T-helper 2 cell (primary cell): Measurements from ENCODE around the gene ARHGAP19.

Source experiments
- DNase-seq, 5 experiments: peaks; one replicate each; pipeline versions ENCODE4 v3.0.0 to v3.0.0-alpha.2; 2012 to 2022
- total RNA-seq, 2 donors: gene quantifications; one replicate each; lab custom pipeline; 2026; lab: John Stamatoyannopoulos, UW

Gene ARHGAP19
- 9.7 to 19.9 reads per million in 2 donors for total RNA-seq

- peak; percentile 67 to 99 (median 88) for DNase-seq
Observed at GRCh38 chr10:97292097-97292861, at the start of gene ARHGAP19. TSS of gene ARHGAP19 (minus strand) at chr10:97292637. CDS start at chr10:97292627, 10 bp downstream.

GRCh38 chr10:97341416-97341815 is 49.0 kb upstream of the ARHGAP19 start:
- DNase-seq, result no peak

DNA sequence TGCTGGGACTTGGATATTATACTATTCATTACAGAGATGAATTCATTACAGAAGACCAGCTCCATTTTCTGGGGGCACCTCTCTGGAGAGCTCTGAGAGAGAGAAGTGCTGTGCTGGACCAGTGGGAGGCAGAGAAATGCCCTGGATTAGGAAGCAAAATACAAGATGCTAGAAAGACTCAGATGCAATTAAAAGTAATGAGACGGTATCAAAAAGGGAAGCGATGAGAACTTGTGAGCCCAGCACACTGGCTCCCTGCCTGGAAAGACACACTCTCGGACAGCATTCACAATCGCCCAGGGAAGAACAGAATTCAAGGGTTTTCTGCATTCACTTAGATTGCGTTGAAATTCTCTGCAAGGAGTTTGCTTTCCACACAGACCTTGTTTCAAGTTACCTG is 45.6 kb upstream of the ARHGAP19 start:
- no peak for DNase-seq

DNA sequence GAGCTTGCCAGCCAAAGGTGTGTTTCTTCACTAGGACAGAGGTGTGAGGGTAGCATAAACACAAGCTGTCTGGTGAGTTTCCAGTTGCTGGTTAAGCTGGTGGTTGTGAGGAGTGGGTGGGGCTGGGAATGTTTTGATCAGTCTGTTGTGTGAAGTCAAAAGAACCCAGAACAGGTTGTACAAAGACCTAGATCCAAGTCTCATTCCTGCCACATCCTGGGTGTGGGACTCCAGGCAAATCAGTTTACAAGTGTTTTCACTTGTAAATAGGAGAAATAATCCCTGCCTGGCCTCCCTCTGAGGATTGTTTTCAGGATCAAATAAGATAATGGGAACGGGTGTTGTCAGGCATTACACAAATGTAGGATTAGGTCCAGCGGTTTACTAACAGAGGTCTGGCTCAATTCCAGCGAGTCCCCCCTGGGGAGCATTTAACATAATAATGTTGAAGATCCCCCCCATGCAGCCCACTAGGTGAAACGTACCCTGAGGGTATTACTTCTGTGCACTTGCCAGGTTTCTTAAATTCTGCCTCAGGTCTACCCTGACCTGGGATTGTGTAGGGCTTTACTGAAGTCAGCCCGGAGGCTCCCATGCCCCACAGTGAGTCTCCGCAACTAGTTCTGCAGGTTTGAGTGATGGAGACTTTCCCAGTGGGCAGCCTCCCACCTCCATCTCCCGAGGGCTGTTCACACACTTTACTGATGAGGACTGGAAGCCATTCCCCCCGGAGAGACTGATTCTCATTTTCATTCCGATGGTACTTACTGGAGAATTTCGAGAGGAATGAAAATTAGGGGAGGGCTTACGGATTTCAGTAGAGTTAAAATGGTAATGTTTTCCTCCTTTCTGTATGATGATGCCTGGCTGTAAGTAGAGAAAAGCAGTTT is 44.8 kb upstream of the ARHGAP19 start:
- DNase-seq, result no peak

GRCh38 chr10:97336446-97336845 is 44.0 kb upstream of the ARHGAP19 start:
- no peak for DNase-seq

GRCh38 chr10:97336006-97336405 is 43.6 kb upstream of the ARHGAP19 start:
- DNase-seq, result no peak

DNA sequence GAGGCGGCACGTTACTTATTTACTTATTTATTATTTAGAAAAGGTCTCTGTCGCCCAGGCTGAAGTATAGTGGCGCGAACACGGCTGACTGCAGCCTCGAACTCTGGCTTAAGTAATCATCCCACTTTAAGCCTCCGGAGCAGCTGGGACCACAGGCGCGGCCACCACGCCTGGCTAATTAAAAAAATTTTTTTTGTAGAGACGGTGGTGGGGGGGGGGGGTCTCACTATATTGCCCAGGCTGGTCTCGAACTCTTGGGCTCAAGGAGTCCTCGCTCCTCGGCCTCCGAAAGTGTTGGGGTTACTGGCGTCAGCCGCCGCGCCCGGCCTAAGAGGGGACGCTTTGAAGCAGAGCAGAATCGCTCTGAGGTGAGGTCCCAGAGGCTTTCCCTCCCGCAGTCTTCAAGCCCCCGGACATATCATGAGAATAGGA is 42.8 kb upstream of the ARHGAP19 start:
- DNase-seq, result no peak

DNA sequence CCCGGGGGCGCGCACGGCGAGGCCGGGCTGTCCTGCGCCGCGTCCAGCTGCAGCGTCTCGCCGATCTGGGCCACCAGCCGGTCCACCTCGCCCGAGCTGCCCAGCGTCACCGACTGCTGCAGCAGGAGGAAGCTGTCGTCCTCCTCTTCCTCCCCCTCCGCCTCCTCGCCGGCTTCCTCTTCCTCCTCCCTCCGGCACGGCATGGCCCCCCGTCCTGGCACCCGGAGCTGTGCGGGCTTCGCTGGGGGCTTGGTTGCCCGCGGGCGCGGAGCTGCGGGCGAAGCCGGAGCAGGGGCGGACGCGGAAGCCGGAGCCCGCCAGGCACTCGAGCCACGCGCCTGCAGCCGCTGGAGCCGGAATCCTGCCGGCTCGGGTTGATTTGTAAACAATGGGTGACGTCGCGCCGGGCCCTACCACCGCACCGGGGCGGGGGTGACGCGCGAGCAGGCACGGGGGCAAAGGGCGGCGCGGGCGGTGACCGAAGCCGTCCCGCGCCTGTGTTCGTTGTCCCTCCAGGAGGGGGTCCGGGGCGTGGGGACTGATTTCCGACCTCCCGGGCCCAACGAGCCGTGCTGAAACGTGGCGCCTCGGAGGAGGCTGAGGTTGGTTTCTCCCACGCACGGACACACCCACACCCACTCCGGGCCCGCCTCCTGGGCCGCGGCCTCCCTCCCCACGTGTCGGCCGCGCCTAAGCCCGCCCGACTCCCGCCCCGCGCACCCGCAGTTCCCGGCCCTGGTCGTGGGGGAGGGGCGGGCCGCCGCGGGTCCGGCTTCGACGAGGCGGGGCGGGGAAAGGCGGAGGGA is 42.1 kb upstream of the ARHGAP19 start, which contains the start of gene FRAT2:
Gene FRAT2, minus strand, starts transcription at position 360 of the 806 bp plus-strand sequence. Its CDS starts 157 bp downstream, at position 203.
- peak; percentile 73 to 93 (median 83) for DNase-seq

- peak in 3 of 5 experiments; percentile 13 to 57 (median 22) for DNase-seq
Observed at GRCh38 chr10:97333601-97334369, 41.3 kb upstream of the ARHGAP19 start.

DNA sequence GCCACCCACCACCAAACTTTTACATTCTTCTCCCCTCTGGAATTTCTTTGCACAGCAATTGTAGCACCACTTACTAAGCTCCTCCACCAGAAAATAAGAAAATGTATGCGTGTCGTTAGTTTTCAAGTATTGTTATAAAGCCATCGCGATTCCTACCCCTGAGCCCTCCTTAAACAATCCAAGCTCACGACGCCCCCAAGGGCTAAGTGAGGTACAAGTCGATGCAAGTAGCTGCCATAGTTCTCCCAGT is 40.8 kb upstream of the ARHGAP19 start:
- DNase-seq, result no peak

GRCh38 chr10:97332591-97333350 is 40.3 kb upstream of the ARHGAP19 start:
- DNase-seq, result no peak

GRCh38 chr10:97331153-97331703 is 38.8 kb upstream of the ARHGAP19 start:
- DNase-seq, result no peak

- DNase-seq, result no peak
Observed at GRCh38 chr10:97329766-97330165, 37.3 kb upstream of the ARHGAP19 start.

DNA sequence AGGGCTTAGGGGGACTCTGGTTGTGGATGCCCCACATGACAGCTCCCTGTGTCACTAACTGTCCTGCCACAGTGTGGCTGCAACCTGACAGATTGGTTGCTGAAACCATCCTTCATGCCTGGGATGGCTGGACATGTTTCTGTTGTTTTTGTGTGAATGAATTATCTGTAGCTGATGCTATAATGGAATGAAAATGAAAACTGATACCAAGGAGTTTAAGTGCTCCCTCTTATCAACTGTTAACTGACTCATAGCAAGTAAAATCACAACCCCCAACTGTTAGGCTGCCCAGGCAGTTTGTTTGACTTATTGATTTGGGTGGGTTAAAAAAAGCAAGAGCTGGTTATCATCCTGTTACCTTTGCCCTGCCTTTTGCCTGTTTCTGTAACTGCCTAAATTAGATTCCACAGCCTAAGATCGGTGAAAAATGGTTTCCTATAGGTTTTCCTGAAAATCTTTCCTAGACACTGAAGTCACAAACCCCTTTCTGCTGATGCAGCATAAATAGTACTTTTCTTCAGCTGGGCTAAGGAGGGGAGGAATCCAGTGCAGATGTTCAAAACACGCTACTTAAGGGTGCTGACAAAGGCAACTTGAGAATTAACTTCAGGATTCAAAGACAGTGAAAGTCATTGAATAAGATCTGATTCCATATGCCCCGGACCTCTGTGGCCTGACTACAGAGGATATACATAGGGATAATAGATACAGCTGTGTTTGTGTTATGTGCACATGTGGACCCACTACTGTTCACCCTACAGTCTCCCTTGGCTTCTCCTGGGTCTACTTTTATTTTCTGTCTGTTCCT is 36.4 kb upstream of the ARHGAP19 start:
- peak in 1 of 5 experiments; percentile 70 for DNase-seq

DNA sequence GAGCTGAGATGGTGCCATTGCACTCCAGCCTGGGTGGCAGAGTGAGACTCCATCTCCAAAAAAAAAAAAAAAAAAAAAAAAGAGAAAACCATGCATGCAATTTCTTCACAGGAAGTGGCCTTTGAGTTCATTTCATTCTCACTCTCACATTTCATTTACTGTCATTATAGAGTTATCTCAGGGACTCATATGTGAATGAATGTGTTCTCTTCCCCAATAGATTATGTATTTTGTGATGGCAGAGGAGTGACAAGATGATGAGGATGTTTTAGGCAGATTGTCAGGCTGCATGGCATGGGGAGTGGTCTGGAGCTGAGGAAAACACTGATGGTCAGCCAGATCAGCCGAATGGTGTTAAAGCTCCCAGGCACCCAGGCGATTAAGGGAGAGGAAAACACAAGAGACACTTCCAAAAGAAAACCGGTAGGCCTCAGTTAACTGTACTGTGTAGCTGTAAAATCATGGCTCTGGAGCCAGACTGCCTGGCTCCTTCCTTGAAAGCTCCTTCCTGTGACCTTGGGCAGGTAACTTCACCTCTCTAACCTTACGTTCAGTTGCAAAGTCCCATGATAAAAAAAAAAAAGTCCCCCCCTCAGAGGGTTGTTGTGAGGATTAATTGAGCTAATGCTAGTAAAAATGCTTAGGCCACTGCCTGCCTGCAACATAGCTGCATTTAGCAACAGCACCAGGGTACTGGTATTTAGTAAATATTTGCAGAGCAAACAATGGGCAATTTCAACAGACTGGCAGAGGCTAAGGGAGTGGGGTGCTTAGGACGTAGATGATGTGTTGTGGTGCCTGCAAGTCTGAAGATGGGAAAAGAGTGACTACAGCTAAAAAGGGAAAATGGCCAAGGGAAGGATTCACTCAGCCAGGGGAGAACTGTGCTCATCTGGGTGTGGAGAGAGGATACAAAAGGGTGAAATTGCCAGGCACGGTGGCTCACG is 35.2 kb upstream of the ARHGAP19 start:
- peak in 1 of 5 experiments; percentile 68 for DNase-seq

DNA sequence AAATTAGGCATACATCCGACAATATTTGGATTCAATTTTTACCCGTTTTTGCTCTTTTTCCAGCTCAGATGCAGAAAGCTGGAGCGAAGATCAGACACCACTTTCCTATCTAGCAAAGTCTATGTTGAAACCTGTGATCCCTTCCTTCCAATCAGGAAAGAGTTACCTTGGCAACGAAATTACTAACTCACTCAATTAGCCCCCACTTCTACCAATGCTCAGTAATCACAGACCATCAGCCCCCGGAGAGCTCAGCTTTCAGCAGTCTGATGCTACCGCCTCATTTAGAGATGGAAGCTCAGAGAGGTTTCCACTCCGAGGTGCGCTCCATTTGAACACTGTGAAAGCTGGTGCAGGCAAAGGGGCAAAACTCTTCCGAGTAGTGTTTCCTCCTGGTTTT is 33.3 kb upstream of the ARHGAP19 start:
- DNase-seq, result no peak

- DNase-seq, result no peak
Observed at GRCh38 chr10:97323501-97323900, 31.1 kb upstream of the ARHGAP19 start.

DNA sequence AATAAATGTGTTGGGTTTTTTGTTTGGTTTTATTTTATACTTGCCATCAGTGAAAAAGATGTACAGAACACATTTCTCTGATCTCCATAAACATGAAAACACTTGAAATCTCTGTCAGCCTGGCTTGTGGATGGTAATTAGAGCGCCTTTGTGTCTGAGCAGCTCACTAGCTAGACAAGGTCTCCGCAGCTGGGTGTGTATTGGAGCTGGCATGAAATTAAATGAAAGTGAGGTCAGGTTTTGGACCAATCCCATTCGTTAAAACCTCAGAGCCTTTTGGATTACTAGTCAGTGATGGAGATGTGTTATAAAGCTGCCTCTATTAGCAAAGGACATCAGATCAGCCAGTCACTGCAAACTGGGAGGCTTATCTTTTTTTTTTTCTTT is 29.4 kb upstream of the ARHGAP19 start:
- no peak for DNase-seq
